Stimulated activated CD8-positive, alpha-beta memory T cell treated with anti-CD3 and anti-CD28 coated beads, Interleukin-15, amount 100 ng/mL, for 48 hours (primary cell): Measurements from ENCODE around the gene TMEM97.
A peak's percentile ranks its signal among the peaks of the same experiment; 100 is the strongest.

Experiments used
- DNase-seq, 2 donors: peaks; one replicate each; pipeline ENCODE4 v3.0.0-alpha.2; 2020; ENCODE audit warnings: low read depth in 2 of 2

Gene TMEM97

GRCh38 chr17:28365487-28365886, 46.5 kb downstream of the TMEM97 start:
- DNase-seq, result no peak

- DNase-seq, result no peak
These were observed 47.6 kb downstream of the TMEM97 start for GRCh38 chr17:28366605-28367004.

GRCh38 chr17:28367641-28368305, 48.8 kb downstream of the TMEM97 start:
- no peak for DNase-seq

- DNase-seq, result no peak
These were observed 49.4 kb downstream of the TMEM97 start for GRCh38 chr17:28368306-28368831.

GRCh38 chr17:28368915-28369683, 50.1 kb downstream of the TMEM97 start:
- no peak for DNase-seq

- no peak for DNase-seq
These were observed 50.7 kb downstream of the TMEM97 start for GRCh38 chr17:28369684-28370034.

- DNase-seq, result no peak
These were observed 51.2 kb downstream of the TMEM97 start, which contains the start of gene VTN for GRCh38 chr17:28370035-28370743. TSS of gene VTN (minus strand) at chr17:28370307. CDS start at chr17:28370203, 104 bp downstream.

GRCh38 chr17:28370744-28371103, 51.7 kb downstream of the TMEM97 start:
- no peak for DNase-seq

- peak; percentile 84 to 88 for DNase-seq
These were observed 52.5 kb downstream of the TMEM97 start, which contains the start of gene SARM1 for GRCh38 chr17:28371245-28372202. TSS of gene SARM1 (plus strand) at chr17:28371694. CDS start at chr17:28372033, 339 bp downstream.

- no peak for DNase-seq
These were observed 53.4 kb downstream of the TMEM97 start for GRCh38 chr17:28372203-28372944.

- no peak for DNase-seq
These were observed 53.9 kb downstream of the TMEM97 start for GRCh38 chr17:28372945-28373274.
